CD4-positive, alpha-beta T cell treated with Interleukin-17A for 4 hours (primary cell): ENCODE results near the gene AGXT2.
"Not testable (repeated sequence)": the region's sequence is repeated elsewhere in the genome, so short reads cannot be mapped to it uniquely, and the experiment has no call there.

Experiments
- DNase-seq: peaks from one replicate; pipeline ENCODE4 v3.0.0-alpha.2; 2020; ENCODE audit warnings: mixed read lengths

The AGXT2 gene

DNA sequence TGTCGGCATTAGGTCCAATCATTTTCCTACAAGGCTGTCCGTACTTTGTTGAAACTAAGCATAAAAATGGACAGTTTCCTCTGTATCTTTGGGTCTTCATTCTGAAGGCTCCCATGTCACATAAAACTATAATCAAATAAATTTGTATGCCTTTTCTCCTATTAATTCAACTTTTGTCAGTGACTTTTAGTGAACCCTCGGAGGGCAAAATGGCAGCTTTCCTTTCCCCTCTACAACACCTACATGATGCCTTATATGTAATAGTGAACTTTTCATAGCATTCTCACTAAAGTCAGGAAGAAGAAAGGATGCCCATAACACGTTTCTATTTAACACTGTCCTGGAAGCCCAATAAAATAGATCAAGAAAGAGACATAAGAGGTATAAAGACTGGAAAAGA lies 5.1 kb upstream of the AGXT2 start:
- DNase-seq: no peak

DNA sequence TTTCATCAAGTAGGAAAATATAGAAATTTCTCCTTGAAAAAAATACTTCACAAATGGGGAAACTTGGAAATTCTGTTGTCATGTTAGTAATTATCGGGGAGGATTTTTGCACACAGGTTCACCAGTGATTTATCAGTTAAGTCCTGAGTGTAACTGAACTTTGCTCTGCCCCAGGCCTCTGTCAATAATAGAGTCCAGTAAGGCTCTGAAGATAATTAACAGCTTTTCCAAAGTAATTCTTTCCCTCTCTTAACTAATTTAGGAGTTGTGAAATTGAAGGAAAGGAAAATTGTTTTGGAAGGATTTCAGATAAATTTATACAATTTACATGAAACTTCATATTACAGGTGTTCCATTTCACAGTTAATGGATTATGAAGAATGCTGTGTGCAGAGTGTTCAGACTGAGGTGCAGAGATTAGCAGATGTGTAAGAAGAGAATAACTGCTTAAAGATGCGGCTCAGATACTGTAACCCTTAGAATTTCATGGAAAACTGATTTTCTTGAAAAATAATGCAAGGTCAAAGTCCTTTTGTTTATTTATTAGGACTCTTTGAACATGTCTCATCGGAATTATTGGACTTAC lies 2.9 kb upstream of the AGXT2 start:
- no peak for DNase-seq

DNA sequence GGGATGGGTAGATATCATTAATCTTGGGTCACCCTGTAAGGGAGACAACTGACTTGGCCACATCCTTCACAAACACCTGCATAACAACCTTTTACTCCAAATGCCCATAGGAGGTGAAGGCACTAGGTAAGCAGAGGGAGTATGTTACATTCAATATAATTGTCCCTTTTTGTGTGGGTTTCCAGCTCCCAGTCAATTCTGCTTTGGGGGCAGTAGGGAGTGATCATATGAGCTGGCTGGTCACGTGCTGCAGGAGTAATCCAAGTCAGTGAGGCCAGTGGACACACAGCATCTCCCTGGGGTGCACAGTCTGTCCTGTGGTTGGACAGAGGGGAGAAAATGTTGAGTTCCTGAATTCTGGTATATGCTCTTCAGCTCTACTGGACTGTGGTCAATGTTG lies 1.2 kb upstream of the AGXT2 start:
- no peak for DNase-seq

DNA sequence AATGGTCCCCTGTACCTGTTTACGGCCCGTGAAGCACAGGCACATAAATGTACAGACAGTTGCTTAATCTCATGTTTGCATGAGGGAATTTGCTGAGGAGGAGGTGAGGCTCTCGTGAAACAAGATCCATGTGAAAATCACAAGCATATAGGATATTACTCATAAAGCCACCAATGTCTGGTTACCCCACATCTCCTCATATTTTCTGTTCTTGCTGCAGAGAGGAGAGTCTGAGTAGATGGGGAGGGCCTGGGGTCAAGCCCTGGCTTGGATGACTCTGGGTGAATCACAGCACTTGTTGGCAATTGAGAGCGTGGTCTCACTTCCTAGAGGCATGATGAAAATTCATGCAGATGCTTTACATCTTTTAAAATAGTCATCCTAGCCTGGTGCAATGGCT lies 975 bp downstream of the AGXT2 start:
- no peak for DNase-seq

DNA sequence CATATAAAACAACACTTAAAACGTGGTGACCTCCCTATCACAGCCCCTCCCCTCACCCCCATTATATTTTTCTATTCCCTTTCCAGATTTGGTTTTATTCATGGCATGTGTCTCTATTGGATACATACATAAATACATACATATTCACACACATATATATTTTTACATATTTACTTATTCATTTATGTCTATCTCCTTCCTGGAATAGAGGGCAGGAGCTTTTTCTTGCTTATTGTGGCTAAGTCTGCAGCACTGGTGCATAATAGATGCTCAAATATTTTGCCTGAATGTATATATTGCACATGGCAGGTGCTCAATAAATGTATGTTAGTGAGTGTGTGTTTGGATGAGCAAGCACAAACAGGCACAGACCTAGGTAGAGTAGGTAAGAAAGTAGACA lies 2.5 kb downstream of the AGXT2 start:
- DNase-seq: no peak

DNA sequence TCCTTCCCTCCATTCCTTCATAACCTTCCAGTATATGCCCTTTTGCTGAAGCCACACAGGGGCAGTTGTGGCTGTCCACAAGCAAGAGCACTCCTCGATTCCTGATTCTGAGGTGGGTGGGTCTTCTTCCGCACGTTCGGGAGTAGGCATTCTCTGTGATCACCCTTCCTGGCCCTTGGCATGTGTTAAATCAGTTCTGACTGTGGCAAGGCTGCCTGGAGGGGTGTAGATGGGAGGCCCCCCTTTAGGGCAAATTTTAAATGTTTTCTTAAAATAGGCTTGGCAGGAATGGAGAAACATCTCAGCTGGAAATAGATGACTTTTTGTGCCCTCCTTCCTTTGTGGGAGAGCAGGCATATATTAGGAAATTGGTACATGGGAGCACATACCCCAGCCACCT lies 3.1 kb downstream of the AGXT2 start:
- no peak for DNase-seq

GRCh38 chr5:35042781-35043180 lies 5.0 kb downstream of the AGXT2 start:
- DNase-seq: no peak

- no peak for DNase-seq
These were observed 6.5 kb downstream of the AGXT2 start for GRCh38 chr5:35041261-35041660.

GRCh38 chr5:35038891-35039290 lies 8.9 kb downstream of the AGXT2 start:
- DNase-seq: no peak

DNA sequence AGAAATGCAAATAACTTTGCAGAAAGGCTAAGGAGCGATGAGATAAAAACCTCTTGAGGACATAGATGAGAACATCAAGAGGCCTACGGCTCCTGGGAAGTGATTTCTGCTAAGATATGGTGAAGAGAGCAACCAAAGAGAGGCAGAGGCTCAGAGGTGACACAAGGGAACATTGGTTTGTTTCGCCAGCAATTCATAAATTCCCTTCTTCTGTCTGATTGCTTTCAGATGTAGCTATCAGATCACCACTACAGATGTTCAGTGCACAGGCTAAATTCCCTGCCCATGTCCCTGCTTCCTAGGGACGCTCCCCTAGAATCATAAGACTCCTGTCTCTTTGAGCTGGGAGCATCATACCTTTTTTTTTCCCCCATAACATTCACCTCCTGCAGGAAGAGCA lies 11.2 kb downstream of the AGXT2 start:
- no peak for DNase-seq

GRCh38 chr5:35035929-35036328 lies 11.8 kb downstream of the AGXT2 start:
- not testable (repeated sequence) for DNase-seq

DNA sequence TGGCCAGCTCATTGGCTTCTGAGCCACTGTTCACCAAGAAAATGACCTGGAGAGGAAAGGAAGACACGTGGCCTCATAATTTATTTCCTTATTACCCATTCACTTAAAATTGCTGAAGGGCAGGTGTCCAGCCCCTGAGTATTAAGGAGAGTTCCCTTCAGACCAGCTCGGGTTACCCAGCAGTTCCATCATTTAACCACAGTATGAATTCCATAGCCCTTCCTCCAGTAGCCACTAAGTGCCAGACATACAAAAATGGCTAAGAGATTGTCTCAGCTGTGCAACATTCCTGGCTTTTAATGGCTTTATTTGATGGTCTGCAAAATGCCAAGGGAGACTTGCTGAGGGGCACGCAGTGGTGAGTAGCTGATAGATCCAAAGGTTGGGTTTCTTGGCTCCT lies 12.5 kb downstream of the AGXT2 start:
- DNase-seq: no peak

- DNase-seq: no peak
These were observed 15.4 kb downstream of the AGXT2 start for GRCh38 chr5:35032356-35032755.

- no peak for DNase-seq
These were observed 16.5 kb downstream of the AGXT2 start for GRCh38 chr5:35031276-35031675.

- DNase-seq: no peak
These were observed 17.2 kb downstream of the AGXT2 start for GRCh38 chr5:35030426-35031100.

GRCh38 chr5:35029333-35029732 lies 18.4 kb downstream of the AGXT2 start:
- no peak for DNase-seq

DNA sequence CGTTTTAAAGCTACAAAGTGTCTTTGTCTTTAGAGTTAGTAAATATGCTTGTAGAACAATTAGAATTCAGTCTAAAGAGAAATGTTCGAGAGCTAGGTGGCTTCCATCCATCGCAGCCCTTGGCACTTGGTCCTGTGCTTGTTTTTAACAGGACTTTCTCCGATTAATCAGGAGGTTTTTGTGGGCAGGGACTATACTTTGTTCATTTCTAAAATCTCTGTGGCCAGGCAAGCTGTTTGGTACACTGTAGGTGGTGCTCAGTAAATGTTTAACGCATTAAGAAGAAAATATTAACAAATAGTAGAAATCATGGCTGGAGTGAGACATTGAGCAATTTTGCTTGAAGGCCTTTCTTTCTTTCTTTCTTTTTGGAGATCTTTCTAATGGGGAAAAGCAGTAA lies 20.8 kb downstream of the AGXT2 start:
- DNase-seq: no peak

- no peak for DNase-seq
These were observed 21.4 kb downstream of the AGXT2 start for GRCh38 chr5:35026280-35026840.

DNA sequence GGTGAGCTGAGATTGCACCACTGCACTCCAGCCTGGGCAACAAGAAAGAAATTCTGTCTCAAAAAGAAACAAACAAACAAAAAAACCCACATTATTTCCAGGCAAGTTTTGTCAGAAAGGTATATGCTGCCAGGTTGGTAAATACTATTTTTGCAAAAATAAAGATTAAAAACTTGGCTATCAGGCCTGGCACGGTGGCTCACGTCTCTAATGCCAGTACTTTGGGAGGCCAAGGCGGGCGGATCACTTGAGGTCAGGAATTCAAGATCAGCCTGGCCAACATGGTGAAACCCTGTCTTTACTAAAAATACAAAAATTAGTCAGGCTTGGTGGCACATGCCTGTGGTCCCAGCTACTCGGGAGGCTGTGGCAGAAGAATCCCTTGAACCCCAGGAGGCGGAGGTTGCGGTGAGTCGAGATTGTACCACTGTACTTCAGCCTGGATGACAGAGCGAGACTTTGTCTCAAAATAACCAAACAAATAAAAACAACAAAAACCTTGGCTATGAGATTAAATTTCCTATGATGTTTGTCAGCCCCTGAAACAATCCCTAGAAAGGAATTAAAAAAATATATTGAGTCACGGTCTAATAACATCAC lies 22.7 kb downstream of the AGXT2 start:
- no peak for DNase-seq

DNA sequence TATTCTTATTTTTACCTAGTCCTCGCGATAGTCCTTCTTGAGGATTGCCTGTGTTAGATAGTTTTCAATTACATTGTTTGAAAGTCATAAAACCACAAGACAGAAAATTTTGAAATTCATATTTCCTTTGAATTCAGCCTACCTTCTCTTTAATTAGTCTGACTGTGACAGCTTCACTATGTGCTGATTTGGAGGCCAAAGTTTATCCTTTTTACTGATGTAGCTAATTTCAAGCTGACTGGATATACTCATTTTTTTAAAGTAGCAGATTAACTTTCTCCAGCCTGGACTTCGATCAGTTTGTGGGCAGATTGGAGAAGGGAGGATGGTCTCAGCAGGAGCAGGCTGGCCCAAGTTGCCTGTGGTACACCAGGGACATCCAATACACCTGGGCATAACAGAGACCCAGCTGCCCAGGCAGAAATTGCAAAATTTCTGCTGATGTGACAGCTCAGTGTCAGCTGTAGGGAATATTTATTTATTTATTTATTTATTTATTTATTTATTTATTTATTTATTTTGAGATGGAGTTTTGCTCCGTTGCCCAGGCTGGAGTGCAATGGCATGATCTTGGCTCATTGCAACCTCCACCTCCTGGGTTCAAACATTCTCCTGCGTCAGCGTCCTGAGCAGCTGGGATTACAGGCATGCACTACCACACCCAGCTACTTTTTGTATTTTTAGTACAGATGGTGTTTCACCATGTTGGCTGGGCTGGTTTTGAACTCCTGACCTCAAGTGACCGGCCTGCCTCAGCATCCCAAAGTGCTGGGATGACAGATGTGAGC lies 24.2 kb downstream of the AGXT2 start:
- no peak for DNase-seq

GRCh38 chr5:35016174-35017051 lies 31.3 kb downstream of the AGXT2 start:
- DNase-seq: no peak

DNA sequence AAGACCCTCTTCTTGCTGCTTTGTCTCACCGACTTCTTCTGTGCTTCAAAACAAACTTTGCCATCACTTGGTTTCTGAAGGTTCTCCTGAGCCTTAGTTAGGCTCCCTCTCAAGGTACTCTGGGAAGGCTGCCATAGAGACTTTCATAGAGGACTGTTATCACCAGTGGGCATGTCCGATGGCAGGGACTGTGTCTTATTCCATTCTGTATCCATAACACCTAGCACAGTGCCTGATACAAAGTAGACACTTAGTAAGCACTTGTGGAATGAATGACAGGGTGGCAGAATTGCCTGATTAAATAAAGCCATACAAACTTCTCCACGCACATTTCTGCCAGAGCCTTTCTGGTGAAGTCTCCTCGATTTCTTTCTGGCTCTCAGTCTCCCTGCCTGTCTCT lies 32.7 kb downstream of the AGXT2 start:
- no peak for DNase-seq

- DNase-seq: no peak
These were observed 35.0 kb downstream of the AGXT2 start for GRCh38 chr5:35012796-35013195.
